Parathyroid adenoma (tissue), 2 donors: ENCODE results near the gene ANGEL2.

ENCODE experiments used
- H2AFZ ChIP-seq: fragments of 300-600 bp; sonication (generic); one replicate; pipeline ENCODE4 v1.7.0; 2017; ENCODE audit warnings: antibody characterized with exemption, mild to moderate bottlenecking
- H3K27ac ChIP-seq: fragments of 300-600 bp; sonication (generic); one replicate; pipeline ENCODE4 v1.7.0; 2017
- H3K27me3 ChIP-seq: fragments of 300-600 bp; sonication (generic); one replicate; pipeline ENCODE4 v1.7.0; 2017; ENCODE audit warnings: low read length; ENCODE audit not compliant: control insufficient read depth, insufficient read depth
- H3K36me3 ChIP-seq: fragments of 300-600 bp; sonication (generic); one replicate; pipeline ENCODE4 v1.7.0; 2017; ENCODE audit warnings: low read length; ENCODE audit not compliant: control insufficient read depth, insufficient read depth
- H3K4me1 ChIP-seq: fragments of 300-600 bp; sonication (generic); one replicate; pipeline ENCODE4 v1.7.0; 2017; ENCODE audit warnings: control low read depth
- H3K4me2 ChIP-seq: fragments of 300-600 bp; sonication (generic); one replicate; pipeline ENCODE4 v1.7.0; 2017; ENCODE audit warnings: low read length
- H3K4me3 ChIP-seq: fragments of 300-600 bp; sonication (generic); one replicate; pipeline ENCODE4 v1.7.0; 2017; ENCODE audit warnings: low read depth, low read length
- H3K79me2 ChIP-seq: fragments of 300-600 bp; sonication (generic); one replicate; pipeline ENCODE4 v1.7.0; 2017; ENCODE audit warnings: control low read depth
- H3K9ac ChIP-seq: fragments of 300-600 bp; sonication (generic); one replicate; pipeline ENCODE4 v1.7.0; 2017; ENCODE audit warnings: mild to moderate bottlenecking
- H3K9me3 ChIP-seq: fragments of 300-600 bp; sonication (generic); one replicate; pipeline ENCODE4 v1.7.0; 2017; ENCODE audit warnings: low read length; ENCODE audit not compliant: control insufficient read depth
- CTCF ChIP-seq: fragments of 300-600 bp; sonication (generic); IDR thresholded peaks from one replicate; pipeline ENCODE4 v1.7.0; 2017; ENCODE audit warnings: antibody characterized with exemption, mild to moderate bottlenecking
- donor health status: primary hyperparathyroidism.

The ANGEL2 gene

GRCh38 chr1:212976586-212976985 is 39.1 kb downstream of the ANGEL2 start:
- Histone ChIP-seq H3K79me2 (no peaks in the 10 kb centered on the region), H2AFZ (no peak overlapping the region), H3K9ac (no peak overlapping the region), H3K27me3 (no peaks in the 10 kb centered on the region), H3K9me3 (no peaks in the 10 kb centered on the region), H3K27ac (no peak overlapping the region), H3K4me3 (no peak overlapping the region), H3K4me1 (no peaks in the 10 kb centered on the region), H3K4me2 (no peak overlapping the region), H3K36me3 (no peaks in the 10 kb centered on the region)
- no peak for TF ChIP-seq CTCF

GRCh38 chr1:212975111-212975918 is 40.4 kb downstream of the ANGEL2 start:
- Histone ChIP-seq H3K9ac (no peak overlapping the region), H3K9me3 (no peaks in the 10 kb centered on the region), H3K36me3 (no peaks in the 10 kb centered on the region), H3K4me2 (no peak overlapping the region), H3K4me1 (no peaks in the 10 kb centered on the region), H2AFZ (no peak overlapping the region), H3K4me3 (no peak overlapping the region), H3K79me2 (no peaks in the 10 kb centered on the region), H3K27ac (no peak overlapping the region), H3K27me3 (no peaks in the 10 kb centered on the region)
- no peak for TF ChIP-seq CTCF

GRCh38 chr1:212974711-212975110 is 41.0 kb downstream of the ANGEL2 start:
- no peak overlapping the region for H2AFZ ChIP-seq
- H3K36me3 ChIP-seq: no peaks in the 10 kb centered on the region
- H3K9me3 ChIP-seq: no peaks in the 10 kb centered on the region
- H3K9ac ChIP-seq: no peak overlapping the region
- H3K27ac ChIP-seq: no peak overlapping the region
- no peak for TF ChIP-seq CTCF
- H3K4me2 ChIP-seq: no peak overlapping the region
- H3K4me1 ChIP-seq: peaks cover 1% of the 10 kb centered on the region
- no peaks in the 10 kb centered on the region for H3K27me3 ChIP-seq
- no peak overlapping the region for H3K4me3 ChIP-seq
- H3K79me2 ChIP-seq: no peaks in the 10 kb centered on the region

- Histone ChIP-seq H3K9me3 (no peaks in the 10 kb centered on the region), H3K4me1 (peaks cover 4% of the 10 kb centered on the region), H3K9ac (no peak overlapping the region), H3K36me3 (no peaks in the 10 kb centered on the region), H3K27me3 (no peaks in the 10 kb centered on the region), H3K4me2 (no peak overlapping the region), H3K79me2 (no peaks in the 10 kb centered on the region), H2AFZ (no peak overlapping the region), H3K4me3 (no peak overlapping the region), H3K27ac (no peak overlapping the region)
- no peak for TF ChIP-seq CTCF
Measured at GRCh38 chr1:212973899-212974298, 41.8 kb downstream of the ANGEL2 start.

GRCh38 chr1:212973426-212973825 is 42.2 kb downstream of the ANGEL2 start:
- no peak overlapping the region for H3K27ac ChIP-seq
- no peaks in the 10 kb centered on the region for H3K9me3 ChIP-seq
- peaks cover 5% of the 10 kb centered on the region for H3K4me1 ChIP-seq
- no peaks in the 10 kb centered on the region for H3K27me3 ChIP-seq
- no peaks in the 10 kb centered on the region for H3K79me2 ChIP-seq
- no peak overlapping the region for H2AFZ ChIP-seq
- H3K9ac ChIP-seq: no peak overlapping the region
- H3K4me3 ChIP-seq: no peak overlapping the region
- H3K4me2 ChIP-seq: no peak overlapping the region
- TF ChIP-seq CTCF: no peak
- no peaks in the 10 kb centered on the region for H3K36me3 ChIP-seq
